ENCODE data around the gene SFXN2.
A peak's percentile ranks its signal among the peaks of the same experiment; 100 is the strongest.

SFXN2 gene

GRCh38 chr10:102776779-102777456 is 62.5 kb downstream of the SFXN2 start:
- peak; percentile 63 for TF ChIP-seq POLR2A (IDR thresholded peaks at IDR 0.05; ENCODE audit: low read length)
- no peak for TF ChIP-seq GATA1 (IDR thresholded peaks at IDR 0.05; ENCODE audit: low read depth, low read length)
- DNase-seq, result peak; percentile 69 to 83

GRCh38 chr10:102777711-102778453 is 63.4 kb downstream of the SFXN2 start:
- DNase-seq, result no peak
- TF ChIP-seq GATA1 (IDR thresholded peaks at IDR 0.05; ENCODE audit: low read depth, low read length), result no peak
- no peak for TF ChIP-seq POLR2A (IDR thresholded peaks at IDR 0.05; ENCODE audit: low read length)

- no peak for DNase-seq
- TF ChIP-seq POLR2A (IDR thresholded peaks at IDR 0.05; ENCODE audit: low read length) (no peak), GATA1 (IDR thresholded peaks at IDR 0.05; ENCODE audit: low read depth, low read length) (no peak)
These were observed 64.3 kb downstream of the SFXN2 start for GRCh38 chr10:102778781-102779180.

- TF ChIP-seq GATA1 (IDR thresholded peaks at IDR 0.05; ENCODE audit: low read depth, low read length), result no peak
- no peak for TF ChIP-seq POLR2A (IDR thresholded peaks at IDR 0.05; ENCODE audit: low read length)
- DNase-seq, result peak; percentile 15 to 43
These were observed 65.5 kb downstream of the SFXN2 start for GRCh38 chr10:102779680-102780526.

GRCh38 chr10:102780527-102780808 is 66.0 kb downstream of the SFXN2 start:
- no peak for DNase-seq
- no peak for TF ChIP-seq POLR2A (IDR thresholded peaks at IDR 0.05; ENCODE audit: low read length)
- no peak for TF ChIP-seq GATA1 (IDR thresholded peaks at IDR 0.05; ENCODE audit: low read depth, low read length)

GRCh38 chr10:102781090-102781920 is 66.9 kb downstream of the SFXN2 start:
- TF ChIP-seq POLR2A (IDR thresholded peaks at IDR 0.05; ENCODE audit: low read length), result no peak
- TF ChIP-seq GATA1 (IDR thresholded peaks at IDR 0.05; ENCODE audit: low read depth, low read length), result no peak
- DNase-seq, result peak; percentile 80 to 86

GRCh38 chr10:102781921-102782557 is 67.6 kb downstream of the SFXN2 start:
- no peak for TF ChIP-seq POLR2A (IDR thresholded peaks at IDR 0.05; ENCODE audit: low read length)
- no peak for TF ChIP-seq GATA1 (IDR thresholded peaks at IDR 0.05; ENCODE audit: low read depth, low read length)
- DNase-seq, result no peak

- DNase-seq, result no peak
- no peak for TF ChIP-seq POLR2A (IDR thresholded peaks at IDR 0.05; ENCODE audit: low read length)
- no peak for TF ChIP-seq GATA1 (IDR thresholded peaks at IDR 0.05; ENCODE audit: low read depth, low read length)
These were observed 68.5 kb downstream of the SFXN2 start for GRCh38 chr10:102782673-102783551.

GRCh38 chr10:102783568-102783967 is 69.1 kb downstream of the SFXN2 start:
- no peak for DNase-seq
- TF ChIP-seq POLR2A (IDR thresholded peaks at IDR 0.05; ENCODE audit: low read length) (no peak), GATA1 (IDR thresholded peaks at IDR 0.05; ENCODE audit: low read depth, low read length) (no peak)

- DNase-seq, result no peak
- TF ChIP-seq GATA1 (IDR thresholded peaks at IDR 0.05; ENCODE audit: low read depth, low read length), result no peak
- no peak for TF ChIP-seq POLR2A (IDR thresholded peaks at IDR 0.05; ENCODE audit: low read length)
These were observed 71.4 kb downstream of the SFXN2 start for GRCh38 chr10:102785818-102786217.

- no peak for TF ChIP-seq GATA1 (IDR thresholded peaks at IDR 0.05; ENCODE audit: low read depth, low read length)
- TF ChIP-seq POLR2A (IDR thresholded peaks at IDR 0.05; ENCODE audit: low read length), result no peak
- DNase-seq, result no peak
These were observed 77.4 kb downstream of the SFXN2 start for GRCh38 chr10:102791754-102792395.

Measured in erythroblast (primary cell).